ENCODE results near the gene RPE65. TPM values are rescaled to one million over a fixed set of nuclear protein-coding genes. Genes with fewer than 3 reads are reported as not detected.

Gene RPE65
- total and polyA plus RNA-seq, 2 of the 8 experiments (the other 6 are each of a cell fraction or from before 2014, with no cell fraction given): not detected

DNA sequence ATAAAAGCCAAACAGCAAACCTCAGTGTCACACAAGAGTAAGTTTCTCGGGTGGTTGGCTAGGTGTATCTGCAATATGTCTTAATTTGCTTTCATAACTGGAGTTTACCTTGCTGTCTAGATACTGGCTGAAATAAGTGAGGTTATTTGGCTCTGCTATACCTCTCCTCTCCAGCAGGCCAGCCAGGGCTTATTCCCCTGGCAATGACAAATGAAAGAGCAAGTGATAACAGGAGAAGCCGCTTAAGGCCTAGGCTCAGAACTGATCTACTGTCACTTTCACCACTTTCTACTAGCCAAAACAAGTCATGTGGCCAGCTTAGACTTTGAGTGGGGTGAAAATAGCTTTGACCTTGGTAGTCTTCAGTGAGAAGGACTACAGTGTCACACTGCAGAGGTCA, 4.8 kb upstream of the RPE65 start (continued):
- TF ChIP-seq, protein P1, sequence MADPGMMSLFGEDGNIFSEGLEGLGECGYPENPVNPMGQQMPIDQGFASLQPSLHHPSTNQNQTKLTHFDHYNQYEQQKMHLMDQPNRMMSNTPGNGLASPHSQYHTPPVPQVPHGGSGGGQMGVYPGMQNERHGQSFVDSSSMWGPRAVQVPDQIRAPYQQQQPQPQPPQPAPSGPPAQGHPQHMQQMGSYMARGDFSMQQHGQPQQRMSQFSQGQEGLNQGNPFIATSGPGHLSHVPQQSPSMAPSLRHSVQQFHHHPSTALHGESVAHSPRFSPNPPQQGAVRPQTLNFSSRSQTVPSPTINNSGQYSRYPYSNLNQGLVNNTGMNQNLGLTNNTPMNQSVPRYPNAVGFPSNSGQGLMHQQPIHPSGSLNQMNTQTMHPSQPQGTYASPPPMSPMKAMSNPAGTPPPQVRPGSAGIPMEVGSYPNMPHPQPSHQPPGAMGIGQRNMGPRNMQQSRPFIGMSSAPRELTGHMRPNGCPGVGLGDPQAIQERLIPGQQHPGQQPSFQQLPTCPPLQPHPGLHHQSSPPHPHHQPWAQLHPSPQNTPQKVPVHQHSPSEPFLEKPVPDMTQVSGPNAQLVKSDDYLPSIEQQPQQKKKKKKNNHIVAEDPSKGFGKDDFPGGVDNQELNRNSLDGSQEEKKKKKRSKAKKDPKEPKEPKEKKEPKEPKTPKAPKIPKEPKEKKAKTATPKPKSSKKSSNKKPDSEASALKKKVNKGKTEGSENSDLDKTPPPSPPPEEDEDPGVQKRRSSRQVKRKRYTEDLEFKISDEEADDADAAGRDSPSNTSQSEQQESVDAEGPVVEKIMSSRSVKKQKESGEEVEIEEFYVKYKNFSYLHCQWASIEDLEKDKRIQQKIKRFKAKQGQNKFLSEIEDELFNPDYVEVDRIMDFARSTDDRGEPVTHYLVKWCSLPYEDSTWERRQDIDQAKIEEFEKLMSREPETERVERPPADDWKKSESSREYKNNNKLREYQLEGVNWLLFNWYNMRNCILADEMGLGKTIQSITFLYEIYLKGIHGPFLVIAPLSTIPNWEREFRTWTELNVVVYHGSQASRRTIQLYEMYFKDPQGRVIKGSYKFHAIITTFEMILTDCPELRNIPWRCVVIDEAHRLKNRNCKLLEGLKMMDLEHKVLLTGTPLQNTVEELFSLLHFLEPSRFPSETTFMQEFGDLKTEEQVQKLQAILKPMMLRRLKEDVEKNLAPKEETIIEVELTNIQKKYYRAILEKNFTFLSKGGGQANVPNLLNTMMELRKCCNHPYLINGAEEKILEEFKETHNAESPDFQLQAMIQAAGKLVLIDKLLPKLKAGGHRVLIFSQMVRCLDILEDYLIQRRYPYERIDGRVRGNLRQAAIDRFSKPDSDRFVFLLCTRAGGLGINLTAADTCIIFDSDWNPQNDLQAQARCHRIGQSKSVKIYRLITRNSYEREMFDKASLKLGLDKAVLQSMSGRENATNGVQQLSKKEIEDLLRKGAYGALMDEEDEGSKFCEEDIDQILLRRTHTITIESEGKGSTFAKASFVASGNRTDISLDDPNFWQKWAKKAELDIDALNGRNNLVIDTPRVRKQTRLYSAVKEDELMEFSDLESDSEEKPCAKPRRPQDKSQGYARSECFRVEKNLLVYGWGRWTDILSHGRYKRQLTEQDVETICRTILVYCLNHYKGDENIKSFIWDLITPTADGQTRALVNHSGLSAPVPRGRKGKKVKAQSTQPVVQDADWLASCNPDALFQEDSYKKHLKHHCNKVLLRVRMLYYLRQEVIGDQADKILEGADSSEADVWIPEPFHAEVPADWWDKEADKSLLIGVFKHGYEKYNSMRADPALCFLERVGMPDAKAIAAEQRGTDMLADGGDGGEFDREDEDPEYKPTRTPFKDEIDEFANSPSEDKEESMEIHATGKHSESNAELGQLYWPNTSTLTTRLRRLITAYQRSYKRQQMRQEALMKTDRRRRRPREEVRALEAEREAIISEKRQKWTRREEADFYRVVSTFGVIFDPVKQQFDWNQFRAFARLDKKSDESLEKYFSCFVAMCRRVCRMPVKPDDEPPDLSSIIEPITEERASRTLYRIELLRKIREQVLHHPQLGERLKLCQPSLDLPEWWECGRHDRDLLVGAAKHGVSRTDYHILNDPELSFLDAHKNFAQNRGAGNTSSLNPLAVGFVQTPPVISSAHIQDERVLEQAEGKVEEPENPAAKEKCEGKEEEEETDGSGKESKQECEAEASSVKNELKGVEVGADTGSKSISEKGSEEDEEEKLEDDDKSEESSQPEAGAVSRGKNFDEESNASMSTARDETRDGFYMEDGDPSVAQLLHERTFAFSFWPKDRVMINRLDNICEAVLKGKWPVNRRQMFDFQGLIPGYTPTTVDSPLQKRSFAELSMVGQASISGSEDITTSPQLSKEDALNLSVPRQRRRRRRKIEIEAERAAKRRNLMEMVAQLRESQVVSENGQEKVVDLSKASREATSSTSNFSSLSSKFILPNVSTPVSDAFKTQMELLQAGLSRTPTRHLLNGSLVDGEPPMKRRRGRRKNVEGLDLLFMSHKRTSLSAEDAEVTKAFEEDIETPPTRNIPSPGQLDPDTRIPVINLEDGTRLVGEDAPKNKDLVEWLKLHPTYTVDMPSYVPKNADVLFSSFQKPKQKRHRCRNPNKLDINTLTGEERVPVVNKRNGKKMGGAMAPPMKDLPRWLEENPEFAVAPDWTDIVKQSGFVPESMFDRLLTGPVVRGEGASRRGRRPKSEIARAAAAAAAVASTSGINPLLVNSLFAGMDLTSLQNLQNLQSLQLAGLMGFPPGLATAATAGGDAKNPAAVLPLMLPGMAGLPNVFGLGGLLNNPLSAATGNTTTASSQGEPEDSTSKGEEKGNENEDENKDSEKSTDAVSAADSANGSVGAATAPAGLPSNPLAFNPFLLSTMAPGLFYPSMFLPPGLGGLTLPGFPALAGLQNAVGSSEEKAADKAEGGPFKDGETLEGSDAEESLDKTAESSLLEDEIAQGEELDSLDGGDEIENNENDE (IDR thresholded peaks at IDR 0.05; ENCODE audit: insufficient replicate concordance, low read length): no peak
- TF ChIP-seq SP2 (IDR thresholded peaks at IDR 0.05; ENCODE audit: low read length) (no peak), TBP (IDR thresholded peaks at IDR 0.05; ENCODE audit: low read depth, low read length) (no peak), SIX5 (IDR thresholded peaks at IDR 0.05; ENCODE audit: low read depth, low read length) (no peak), KDM5A (IDR thresholded peaks at IDR 0.05; ENCODE audit: low read length) (no peak), BCL11A (IDR thresholded peaks at IDR 0.05; ENCODE audit: low read depth in 2 of 2, low read length in 2 of 2) (no peak)
- TF ChIP-seq, protein P2, sequence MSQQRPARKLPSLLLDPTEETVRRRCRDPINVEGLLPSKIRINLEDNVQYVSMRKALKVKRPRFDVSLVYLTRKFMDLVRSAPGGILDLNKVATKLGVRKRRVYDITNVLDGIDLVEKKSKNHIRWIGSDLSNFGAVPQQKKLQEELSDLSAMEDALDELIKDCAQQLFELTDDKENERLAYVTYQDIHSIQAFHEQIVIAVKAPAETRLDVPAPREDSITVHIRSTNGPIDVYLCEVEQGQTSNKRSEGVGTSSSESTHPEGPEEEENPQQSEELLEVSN (IDR thresholded peaks at IDR 0.05): no peak
- TF ChIP-seq, protein P3, sequence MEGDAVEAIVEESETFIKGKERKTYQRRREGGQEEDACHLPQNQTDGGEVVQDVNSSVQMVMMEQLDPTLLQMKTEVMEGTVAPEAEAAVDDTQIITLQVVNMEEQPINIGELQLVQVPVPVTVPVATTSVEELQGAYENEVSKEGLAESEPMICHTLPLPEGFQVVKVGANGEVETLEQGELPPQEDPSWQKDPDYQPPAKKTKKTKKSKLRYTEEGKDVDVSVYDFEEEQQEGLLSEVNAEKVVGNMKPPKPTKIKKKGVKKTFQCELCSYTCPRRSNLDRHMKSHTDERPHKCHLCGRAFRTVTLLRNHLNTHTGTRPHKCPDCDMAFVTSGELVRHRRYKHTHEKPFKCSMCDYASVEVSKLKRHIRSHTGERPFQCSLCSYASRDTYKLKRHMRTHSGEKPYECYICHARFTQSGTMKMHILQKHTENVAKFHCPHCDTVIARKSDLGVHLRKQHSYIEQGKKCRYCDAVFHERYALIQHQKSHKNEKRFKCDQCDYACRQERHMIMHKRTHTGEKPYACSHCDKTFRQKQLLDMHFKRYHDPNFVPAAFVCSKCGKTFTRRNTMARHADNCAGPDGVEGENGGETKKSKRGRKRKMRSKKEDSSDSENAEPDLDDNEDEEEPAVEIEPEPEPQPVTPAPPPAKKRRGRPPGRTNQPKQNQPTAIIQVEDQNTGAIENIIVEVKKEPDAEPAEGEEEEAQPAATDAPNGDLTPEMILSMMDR (IDR thresholded peaks at IDR 0.05; ENCODE audit: control extremely low read depth in 1 of 3, insufficient read depth in 1 of 3, low read depth in 1 of 3, low read length in 3 of 3): peak in 1 of 3 experiments; percentile 49; a peak in 1 of 4 replicates

Measured in H1 (cell line).